GM21360 (cell line): ENCODE results near the gene CHAF1A.
A peak's percentile ranks its signal among the peaks of the same experiment; 100 is the strongest.

Source experiments
- ATAC-seq: cut with Tn5 transposase; IDR thresholded peaks from one replicate; pipeline ENCODE4 v1.9.1; 2021; ENCODE audit warnings: mild to moderate bottlenecking, moderate library complexity; ENCODE audit not compliant: unreplicated experiment

Gene CHAF1A

DNA sequence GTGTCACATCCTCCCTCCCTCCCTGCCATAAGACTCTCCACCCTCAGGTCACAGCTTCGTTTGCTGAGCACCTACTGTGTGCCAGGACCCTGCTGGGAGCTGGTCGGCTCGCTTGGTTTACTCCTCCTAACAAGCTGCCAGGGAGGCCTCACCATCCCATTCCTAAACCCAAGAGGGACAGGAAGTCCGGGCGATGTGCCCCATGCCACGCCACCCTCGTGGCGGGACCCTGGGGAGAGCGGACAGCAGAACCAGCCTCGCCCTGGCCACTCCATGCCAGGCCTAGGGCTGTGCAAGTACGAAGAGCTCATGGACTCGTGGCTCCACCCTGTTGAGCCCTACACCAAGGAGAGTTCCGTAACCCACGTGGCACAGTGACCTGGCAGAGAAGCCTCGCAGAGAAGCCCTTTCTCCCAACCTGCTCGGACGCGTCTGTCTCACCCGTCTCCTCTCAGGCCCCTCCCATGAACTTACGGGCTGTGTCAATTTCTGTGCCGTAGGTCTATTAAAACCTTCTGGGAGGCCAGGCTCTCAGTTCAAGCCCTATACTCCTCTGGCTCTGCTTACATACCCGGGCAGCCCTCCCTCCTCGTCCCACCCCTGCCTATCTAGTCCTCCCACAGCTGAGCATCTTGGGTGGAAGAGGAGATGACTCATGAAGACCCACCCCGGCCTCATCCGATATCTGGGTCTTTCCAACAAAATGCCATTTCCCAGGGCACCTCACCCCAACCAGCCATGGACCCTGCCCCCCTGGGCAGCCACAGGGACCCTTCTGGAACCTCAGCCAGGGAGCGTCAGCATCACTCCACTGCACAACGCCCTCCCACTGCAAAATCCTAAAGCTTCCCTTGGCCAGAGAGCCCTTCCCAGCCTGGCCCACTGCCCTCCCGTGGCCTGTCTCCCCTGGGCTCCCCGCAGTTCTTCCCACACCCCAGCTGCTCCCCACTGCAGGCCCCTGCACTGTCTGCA is 52.6 kb downstream of the CHAF1A start:
- ATAC-seq: no peak

GRCh38 chr19:4455719-4456475 is 53.5 kb downstream of the CHAF1A start:
- ATAC-seq: no peak

DNA sequence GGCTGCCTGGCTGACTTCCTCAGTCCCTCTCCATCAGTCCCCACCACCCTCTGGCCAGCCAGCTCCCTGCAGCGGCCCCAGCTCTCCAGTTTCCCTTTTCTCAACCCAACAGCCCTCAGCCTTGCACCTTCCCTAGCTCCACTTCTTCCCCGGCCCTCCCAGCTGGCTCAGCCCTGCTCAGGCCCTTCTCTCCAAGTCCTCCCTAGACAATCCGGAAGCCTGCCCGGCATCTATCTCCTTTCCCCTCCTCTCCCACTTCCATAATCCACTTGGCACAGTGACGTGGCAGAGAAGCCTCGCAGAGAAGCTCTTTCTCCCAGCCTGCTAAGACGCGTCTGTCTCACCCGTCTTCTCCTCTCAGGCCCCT is 54.0 kb downstream of the CHAF1A start:
- no peak for ATAC-seq

DNA sequence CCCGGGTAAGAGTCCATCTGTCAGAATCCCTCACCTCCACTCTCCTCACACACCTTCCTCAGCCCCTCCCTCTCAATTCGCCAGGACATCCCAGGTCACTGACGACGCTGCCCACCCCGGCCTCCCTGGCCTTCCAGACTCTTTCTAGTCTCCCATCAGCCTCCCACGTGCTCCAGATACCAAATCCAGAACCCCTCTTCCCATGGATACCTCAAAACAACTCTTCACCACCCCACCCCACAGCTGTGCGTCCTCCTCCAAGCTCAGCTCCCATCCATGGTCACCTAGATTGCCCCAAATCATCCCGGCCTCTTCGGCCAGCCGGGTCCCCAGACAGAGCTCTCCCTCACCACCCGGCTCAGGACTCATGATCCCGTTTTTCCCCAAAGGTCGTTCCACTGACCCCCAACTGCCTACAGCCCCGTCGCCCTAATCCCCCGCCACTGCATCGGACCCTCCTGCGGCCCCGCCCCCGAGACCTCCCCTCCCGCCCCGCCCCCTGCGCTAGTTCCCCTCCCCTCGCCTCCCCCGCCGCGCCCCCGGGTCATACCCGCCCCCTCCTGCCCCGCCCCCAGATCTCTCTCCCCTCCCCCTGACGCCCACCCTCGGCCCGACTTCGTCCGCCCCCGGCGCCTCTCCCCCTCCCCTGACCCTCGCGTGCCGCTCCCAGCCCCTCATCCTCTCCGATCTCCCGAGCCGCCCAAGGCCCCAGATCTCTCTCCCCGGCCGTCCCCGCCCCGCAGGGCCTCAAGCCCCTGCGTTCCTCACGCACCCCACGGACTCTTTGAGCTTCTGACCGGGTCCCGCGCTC is 54.6 kb downstream of the CHAF1A start:
- ATAC-seq: peak; percentile 16

DNA sequence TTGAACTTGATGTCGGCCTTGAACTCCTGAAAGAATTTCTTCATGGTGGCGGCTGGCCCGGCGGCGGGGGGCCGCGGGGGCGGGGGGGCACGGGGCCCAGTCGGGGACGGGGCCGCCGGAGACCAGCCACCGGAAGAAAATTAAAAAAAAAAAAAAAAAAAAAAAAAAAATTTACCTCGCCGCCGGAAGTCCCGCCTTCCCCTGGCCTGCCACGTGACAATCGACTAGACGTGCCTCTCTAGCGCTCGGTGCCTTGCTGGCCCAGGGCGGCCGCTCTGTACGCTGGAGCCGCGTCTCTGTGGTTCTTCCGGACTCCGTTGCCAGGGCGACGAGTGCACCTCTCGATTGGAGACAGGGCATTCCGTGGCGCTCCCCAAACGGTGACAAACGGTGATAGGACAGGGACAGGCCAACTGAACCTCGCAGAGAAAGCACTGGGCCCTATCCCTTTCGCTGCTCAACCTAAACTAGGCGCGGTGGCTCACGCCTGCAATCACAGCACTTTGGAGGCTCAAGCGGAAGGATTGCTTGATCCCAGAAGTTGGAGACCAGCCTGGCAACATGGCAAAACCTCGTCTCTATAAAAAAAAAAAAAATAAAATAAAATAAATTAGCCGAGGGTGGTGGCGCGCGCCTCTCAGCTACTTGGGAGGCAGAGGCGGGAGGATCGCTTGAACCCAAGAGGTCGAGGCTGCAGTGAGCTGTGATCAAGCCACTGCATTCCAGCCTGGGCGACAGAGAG is 55.4 kb downstream of the CHAF1A start, which contains the start of gene UBXN6:
Gene UBXN6 (minus strand): TSS at position 141 of the 742 bp plus-strand sequence. CDS start 97 bp downstream, at position 44.
- peak; percentile 88 for ATAC-seq

DNA sequence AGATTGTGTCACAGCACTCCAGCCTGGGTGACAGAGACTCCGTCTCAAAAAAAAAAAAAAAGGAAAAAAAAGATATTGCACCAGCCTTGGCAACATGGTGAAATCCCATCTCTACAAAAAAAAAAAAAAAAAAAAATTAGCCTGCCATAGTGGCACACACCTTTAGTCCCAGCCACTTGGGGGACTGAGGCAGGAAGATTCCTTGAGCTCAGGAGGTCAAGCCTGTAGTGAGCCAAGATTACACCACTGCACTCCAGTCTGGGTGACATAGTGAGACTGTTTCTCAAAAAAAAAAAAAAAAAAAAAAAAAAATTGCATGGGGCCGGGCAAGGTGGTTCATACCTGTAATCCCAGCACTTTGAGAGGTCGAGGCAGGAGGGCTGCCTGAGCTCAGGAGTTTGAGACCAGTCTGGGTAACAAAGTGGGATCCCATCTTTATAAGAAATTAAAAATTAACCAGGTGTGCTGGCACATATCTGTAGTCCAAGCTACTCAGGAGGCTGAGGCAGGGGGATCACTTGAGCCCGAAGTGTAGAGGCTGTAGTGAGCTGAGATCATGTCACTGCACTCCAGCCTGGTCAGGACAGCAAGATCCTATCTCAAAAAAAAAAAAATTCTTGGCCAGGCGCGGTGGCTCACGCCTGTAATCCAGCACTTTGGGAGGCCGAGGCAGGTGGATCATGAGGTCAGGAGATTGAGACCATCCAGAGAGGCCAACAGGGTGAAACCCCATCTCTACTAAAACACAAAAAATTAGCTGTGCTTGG is 62.6 kb downstream of the CHAF1A start:
- ATAC-seq: no peak

DNA sequence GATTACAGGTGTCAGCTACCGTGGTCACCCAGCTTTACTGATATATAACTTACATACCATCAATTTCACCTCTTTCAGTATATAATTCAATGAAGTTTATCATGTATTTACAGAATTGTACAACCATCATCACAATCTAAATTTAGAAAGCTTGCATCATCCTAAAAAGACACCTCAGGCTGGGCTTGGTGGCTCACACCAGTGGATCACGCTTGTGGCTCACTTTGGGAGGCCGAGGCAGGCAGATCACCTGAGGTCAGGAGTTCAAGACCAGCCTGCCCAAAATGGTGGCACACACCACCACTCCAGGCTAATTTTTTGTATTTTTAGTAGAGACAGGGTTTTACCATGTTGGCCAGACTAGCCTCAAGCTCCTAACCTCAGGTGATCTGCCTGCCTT is 65.4 kb downstream of the CHAF1A start:
- no peak for ATAC-seq

DNA sequence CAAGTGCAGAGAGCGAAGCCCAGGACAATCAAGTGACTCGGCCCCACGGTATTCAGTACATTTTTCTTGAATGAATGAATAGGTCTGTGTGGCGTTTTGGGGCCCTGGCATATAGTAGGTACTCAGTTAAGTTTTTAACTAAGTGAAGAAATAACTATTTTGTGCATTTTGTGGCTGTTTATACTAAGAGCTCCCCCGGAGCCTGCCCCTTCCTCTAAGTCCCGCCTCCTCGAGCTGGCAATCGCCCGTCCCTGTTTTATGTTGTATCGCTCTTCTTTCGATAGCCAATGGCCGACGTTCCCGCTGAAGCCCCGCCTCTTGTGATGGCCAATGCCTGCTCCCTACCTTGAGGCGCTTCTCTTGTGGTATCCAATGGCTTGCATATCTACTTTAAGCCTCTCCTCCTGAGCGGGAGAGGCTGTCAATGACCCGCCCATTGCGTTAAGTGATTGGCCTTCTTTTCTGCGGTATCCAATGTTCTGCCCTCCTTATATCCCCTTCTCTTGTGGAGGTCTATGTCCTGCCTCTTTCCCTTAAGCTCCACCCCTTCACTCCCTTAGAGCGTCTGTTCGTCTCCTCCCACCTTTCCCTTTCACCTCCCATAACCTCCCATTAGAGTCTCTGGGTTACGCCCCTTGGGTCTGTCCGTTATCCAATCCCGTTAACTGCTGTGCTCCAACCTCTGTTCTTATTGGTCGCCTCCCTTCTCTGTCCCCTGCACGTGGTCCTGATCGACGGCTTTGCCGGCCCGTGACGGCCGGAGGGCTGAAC is 69.1 kb downstream of the CHAF1A start:
- ATAC-seq: peak; percentile 80

DNA sequence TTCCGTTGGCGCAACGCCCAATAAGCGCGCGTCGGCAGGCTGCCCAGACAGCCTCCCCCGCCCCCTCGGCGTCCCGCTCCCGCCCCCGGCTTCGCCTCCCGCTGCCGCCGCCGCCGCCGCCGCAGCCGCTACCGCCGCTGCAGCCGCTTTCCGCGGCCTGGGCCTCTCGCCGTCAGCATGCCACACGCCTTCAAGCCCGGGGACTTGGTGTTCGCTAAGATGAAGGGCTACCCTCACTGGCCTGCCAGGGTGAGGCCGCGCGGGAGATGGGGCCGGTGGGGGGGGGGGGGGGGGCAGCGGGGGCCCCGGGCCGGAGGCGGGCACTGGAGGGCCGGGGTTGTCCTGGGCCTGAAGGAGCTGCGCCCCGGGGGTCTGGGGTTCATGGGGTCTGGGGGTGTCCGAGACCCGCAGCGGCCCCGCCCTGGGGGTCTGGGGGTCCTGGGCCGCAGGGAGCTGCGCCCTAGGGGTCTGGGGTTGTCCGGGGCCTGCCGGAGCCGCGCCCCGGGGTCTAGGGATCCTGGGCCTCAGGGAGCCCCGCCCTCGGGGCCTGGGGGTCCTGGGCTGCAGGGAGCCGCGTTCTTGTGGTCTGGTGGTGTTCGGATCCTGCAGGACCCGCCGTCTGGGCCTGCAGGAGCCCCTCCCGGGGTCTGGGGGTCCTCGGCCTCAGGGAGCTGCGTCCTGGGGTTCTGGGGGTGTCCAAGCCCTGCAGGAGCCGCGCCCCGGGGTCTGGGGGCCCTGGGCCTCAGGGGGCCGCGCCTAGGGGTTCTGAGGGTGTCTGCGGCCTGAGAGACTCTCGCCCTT is 69.9 kb downstream of the CHAF1A start, which contains the start of gene HDGFL2:
Gene HDGFL2 (plus strand): TSS at position 124 of the 801 bp plus-strand sequence. CDS start 54 bp downstream, at position 178.
- ATAC-seq: no peak

DNA sequence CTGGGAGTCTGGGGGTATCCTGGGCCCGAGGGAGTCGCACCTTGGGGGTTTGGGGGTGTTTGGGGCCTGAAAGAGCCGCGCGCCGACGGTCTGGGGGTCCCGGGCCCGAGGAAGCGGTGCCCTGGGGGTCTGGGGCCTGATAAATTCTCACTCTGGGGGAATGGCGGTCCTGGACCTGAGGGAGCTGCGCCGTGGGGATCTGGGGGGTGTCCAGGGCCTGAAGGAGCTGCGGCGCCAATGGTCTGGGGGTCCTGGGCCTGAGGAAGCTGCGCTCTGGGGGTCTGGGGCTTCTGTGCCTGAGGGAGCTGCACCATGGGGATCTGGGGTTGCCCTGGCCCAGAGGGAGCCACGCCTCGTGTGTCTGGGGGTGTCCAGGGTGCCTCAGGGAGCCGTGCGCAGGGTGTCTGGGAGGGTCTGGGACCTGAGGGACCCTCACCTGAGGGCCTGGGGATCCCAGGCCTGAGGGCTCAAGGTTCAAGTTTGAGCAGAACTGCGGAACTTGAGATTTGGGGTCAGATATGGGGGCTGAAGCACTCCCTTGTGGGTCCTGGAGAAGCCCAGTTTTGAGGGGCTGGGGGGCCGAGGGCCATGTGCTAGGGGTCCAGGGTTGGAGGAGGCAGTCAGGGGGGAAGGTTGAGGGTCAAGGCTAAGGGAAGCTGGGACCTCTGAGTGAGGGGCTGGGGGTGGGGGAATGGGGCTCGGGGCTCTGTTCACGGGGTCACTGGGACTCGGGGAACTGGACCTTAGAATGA is 70.7 kb downstream of the CHAF1A start:
- no peak for ATAC-seq

GRCh38 chr19:4473763-4474513 is 71.5 kb downstream of the CHAF1A start:
- no peak for ATAC-seq

- no peak for ATAC-seq
These were observed 72.1 kb downstream of the CHAF1A start for GRCh38 chr19:4474514-4475022.

DNA sequence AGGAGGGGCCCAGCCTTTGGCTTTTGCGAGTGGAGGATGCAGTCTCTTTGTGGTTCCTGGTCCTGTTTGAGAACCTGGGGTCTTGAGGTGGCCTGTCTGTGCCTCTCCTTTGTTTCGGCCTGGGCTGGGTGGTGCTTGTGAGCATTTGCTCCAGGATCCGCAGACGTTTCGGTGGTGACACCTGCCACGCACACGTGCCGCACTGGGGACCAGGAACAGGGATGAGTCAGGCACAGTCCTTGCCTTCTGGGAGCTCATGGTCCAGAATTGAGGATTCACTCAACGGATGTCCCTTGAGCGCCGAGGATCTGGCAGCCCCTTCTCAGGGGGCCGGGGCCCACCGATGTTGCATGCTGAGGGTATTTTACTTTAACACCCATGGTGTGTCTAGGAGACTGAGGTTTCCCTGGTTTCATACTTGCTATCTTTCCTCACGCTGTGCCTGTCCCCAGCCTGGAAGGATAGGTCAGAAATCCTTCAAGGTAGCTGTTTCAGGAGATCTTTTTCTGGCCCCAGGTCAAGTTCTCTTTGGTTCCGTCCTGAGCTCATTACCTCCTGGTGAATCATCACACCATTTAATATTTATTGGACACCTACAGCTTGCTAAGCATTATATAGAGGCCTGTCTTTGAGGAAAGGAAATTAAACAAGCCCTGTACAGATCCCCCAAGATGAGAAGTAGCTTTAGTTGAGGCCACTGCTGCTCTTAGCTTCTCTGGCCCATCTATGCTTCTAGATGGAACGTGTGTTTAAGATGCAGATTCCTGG is 74.8 kb downstream of the CHAF1A start:
- no peak for ATAC-seq

GRCh38 chr19:4482721-4483364 is 80.4 kb downstream of the CHAF1A start:
- no peak for ATAC-seq

- no peak for ATAC-seq
These were observed 80.9 kb downstream of the CHAF1A start for GRCh38 chr19:4483385-4483784.
